ENCODE data around the gene CASTOR1.
A peak's percentile ranks its signal among the peaks of the same experiment; 100 is the strongest.

Gene CASTOR1

GRCh38 chr22:30284172-30284571, 5.1 kb downstream of the CASTOR1 start:
- no peak for DNase-seq

DNA sequence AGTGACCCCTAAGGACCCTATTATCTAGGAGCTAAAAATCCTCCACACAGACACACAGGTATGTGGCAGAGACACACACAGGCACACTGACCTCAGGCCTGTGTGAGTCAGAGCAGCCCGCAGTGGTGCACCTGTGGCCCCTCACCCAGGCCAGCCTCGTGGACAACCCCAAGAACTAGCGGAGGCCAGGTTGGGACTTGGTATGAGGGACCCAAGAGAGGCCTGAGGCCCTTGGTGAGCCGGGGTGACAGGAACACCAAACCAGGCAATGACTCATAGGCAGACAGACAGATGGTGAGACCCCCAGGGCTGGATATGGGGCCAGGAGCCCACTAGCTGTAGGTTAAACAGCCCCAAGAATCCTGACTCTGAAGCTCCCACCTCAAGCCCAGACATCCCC, 6.0 kb downstream of the CASTOR1 start:
- no peak for DNase-seq

DNA sequence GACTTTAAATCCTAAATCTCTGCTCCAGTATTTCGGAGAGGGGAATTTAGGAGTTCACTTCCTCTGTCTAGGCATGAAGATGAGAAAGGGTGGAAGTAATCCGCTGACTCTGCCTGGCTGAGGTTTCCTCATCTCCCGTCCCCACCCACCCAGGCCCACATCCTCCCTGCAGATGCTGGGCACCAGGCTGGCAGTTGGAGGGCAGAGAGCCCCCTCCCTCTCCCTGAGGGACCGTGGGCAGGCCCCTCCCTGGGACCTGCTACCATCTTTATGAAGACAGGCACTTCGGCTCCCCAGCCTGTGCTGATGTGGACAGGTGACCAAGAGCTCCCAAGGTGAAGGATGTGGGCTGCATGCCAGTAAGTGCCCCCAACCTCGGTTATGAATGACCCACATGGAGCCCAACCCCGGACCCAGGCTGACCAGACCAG, 6.7 kb downstream of the CASTOR1 start:
- DNase-seq: no peak

DNA sequence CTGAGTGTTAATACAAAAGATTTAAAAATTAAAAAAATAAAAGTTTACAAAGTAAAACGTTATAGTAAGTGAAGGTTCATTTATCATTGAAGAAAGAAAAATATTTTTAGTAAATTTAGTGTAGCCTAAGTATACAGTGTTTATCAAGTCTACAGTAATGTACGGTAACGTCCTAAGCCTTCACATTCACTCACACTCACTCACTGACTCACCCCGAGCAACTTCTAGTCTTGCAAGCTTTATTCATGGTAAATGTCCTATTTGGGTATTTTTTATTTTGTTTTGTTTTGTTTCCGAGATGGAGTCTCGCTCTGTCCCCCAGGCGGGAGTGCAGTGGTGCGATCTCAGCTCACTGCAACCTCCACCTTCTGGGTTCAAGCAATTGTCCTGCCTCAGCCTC, 8.8 kb downstream of the CASTOR1 start:
- no peak for DNase-seq

- DNase-seq: no peak
Measured at GRCh38 chr22:30279932-30280331, 9.4 kb downstream of the CASTOR1 start.

DNA sequence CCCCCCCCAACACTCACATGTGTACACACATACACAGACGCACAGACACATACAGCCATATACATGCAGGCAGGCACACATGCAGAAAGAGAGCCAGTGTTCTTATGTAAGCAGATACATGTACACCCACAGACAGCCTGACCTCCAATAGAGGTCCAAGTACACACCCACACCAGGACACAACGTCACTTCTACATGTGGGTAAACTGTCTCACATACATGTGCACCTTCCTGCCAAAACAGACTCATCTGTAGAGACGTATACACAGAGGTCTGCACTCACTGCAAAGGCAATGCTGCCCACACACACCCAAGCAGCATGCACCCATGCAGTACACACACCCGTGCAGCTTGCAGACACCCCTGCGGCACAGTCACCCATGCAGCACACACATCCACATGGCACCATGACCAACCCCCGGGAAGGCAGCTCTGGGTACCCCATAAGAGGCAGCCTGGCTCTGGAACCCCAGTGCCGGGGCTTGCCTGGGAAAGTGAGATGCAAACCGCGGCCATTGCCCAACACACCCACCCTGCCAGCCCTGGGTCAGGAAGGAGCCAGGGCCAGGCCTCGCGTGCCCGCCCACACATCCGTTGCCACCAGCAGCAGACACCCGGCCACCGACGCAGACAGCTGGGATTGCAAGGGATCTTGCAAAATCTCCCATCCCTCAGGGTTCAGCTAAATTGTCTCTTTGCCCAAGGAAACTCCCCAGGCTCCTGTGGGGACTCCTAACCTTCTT, 10.1 kb downstream of the CASTOR1 start:
- no peak for DNase-seq

DNA sequence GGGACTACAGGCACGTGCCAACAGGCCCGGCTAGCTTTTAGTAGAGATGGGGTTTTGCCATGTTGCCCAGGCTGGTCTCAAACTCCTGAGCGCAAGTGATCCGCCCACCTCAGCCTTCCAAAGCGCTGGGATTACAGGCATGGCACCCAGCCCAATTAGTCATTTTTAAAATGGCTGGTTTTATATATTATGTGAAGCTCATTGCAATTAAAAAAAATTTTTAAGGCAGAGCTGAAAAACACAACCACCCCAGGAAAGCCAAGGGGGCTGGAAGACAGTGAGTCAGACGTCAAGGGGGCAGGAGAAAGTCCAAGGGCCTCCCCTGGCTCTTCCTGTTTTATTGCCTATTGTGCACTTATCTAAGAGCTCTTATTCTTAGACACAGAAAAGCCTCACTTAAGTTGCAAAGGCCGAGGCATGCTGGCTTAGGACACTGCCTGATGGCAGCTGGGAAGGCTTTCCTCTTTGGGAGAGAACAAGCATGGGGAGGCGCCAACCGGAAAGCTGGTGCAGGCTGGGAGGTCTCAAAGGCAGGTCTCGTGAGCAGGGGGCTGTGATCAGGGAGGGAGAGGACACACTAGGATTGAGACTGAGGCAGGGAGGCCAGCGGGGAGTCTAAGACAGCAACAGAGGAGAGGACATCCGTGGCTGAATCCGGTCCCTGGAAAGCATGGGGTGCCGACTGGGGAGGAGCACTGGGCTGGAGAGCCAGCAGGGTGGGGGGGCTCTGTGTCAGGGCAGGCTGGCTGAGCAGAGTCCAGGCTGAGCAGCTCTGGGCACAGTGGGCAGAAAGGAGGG, 11.6 kb downstream of the CASTOR1 start:
- no peak for DNase-seq

GRCh38 chr22:30276039-30276438, 13.3 kb downstream of the CASTOR1 start:
- no peak for DNase-seq

GRCh38 chr22:30275625-30276024, 13.7 kb downstream of the CASTOR1 start:
- peak; percentile 17 for DNase-seq

DNA sequence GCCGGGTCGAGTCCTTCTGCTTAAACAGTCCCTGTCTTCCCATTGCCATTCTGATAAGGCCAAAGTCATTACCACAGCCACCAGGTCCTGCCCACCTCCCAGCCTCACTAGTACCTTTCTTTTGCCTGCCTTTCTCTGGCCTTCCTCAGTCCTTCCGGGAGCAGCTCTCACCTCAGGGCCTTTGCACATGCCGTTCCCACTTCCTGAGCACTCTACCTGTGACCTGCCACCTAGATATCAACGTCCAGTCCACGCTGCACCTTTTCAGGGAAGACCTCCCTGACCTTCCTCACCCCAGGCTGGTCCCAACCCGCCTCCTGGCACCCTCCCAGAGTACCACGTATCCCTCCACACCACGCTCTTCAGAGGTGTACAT, 14.9 kb downstream of the CASTOR1 start:
- no peak for DNase-seq

DNA sequence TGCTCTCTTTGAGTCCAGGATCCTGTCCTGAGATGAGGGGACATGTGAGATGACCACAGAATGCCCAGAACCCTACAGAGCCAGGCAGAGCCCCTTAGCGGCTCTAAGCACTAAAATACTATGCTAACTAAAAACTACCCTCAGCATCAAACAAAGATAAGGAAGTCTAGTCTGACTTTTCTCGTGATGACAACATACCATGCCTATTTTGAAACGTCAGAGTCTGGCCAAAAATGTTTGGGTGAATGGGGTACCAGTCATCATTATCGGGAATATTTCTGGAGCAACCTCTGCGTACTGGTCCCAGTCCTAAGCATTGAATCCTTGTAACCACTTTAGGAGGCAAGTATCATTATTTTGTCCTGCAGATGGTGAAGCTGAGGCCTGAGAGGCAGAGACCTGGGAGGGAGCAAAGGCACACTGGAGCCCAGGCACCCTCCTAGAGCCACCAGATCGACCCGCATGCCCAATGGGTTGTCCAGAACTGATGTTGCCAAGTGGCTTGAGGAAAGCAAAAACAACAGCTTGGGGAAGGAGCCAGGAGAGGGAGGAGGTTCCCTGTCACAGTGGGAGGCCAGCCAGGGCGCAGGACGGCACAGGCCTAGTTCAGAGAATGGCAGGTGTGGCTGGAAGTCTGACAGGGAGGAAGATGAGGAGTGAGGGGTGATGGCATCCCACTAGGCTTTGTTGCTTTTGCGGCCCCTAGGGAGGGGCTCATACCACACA, 15.4 kb downstream of the CASTOR1 start:
- no peak for DNase-seq

DNA sequence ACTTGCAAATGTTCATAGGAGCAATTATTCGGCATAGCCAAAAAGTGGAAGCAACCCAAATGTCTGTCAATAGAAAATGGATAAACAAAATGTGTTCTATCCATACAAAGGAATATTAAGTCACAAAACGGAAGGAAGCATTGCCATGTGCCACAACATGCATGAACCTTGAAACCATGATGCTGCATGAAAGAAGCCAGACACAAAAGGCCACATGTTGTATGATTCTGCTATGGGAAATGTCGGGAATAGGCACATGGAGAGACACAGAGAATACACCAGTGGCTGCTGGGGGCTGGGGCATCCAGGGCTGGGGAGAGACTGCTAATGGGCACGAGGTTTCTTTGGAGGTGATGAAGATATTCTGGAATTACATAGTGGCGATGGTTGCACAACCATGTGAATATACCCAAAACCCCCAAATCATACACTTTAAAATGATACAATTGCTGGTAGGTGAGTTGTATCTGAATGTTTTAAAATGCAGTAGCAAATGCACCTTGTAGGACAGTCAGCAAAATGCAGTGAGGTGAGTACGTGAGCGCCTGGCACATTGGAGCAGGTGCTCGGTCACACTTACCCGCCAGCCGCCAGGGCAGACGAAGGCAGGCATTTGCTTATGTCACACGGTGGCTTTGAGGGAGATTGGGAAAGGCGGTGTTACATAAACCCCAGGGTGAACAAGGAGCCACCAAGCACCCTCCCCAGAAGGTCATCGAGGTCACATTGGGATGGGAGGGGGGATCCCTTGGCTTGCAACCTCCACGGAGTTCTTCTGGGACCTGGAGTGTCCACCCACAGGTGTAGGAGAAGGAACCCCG, 16.3 kb downstream of the CASTOR1 start:
- DNase-seq: no peak

DNA sequence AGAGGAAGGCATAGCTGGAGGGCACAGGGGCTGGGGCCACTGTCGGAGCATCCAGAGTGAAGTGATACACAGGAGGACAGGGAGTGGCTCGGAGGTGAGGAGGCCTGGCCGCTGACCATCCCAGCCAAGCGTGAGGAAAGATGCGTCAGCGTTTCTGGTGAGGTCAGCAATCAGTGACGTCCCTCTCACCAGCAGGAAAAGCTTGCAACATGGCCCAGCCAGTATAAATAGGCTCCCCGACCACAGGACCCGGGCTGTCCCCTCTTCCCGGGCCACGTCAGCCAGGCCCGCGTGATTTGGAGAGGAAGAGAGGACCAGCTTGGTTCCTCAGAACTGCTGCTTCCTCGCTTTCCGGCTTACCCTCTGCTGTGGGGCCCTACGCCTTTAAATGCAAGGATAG, 18.5 kb downstream of the CASTOR1 start:
- DNase-seq: no peak

DNA sequence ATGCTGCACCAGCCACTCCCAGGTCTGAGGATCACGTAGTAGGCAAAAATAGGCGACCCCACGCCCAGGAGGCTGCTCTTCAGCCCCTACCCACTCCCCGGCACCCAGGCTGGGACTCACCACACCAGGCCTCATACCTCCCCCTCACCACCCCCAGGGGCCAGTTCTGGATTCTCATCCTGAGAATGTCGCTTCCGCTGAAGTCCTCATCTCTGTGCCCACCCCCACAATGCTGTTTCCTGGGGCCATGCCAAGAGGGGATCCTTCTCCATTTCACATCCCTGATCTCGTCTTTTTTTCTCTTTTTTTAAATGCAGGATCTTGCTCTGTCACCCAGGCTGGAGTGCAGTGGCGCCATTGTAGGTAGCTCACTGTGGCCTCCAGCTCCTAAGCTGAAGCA, 21.0 kb downstream of the CASTOR1 start:
- DNase-seq: no peak

DNA sequence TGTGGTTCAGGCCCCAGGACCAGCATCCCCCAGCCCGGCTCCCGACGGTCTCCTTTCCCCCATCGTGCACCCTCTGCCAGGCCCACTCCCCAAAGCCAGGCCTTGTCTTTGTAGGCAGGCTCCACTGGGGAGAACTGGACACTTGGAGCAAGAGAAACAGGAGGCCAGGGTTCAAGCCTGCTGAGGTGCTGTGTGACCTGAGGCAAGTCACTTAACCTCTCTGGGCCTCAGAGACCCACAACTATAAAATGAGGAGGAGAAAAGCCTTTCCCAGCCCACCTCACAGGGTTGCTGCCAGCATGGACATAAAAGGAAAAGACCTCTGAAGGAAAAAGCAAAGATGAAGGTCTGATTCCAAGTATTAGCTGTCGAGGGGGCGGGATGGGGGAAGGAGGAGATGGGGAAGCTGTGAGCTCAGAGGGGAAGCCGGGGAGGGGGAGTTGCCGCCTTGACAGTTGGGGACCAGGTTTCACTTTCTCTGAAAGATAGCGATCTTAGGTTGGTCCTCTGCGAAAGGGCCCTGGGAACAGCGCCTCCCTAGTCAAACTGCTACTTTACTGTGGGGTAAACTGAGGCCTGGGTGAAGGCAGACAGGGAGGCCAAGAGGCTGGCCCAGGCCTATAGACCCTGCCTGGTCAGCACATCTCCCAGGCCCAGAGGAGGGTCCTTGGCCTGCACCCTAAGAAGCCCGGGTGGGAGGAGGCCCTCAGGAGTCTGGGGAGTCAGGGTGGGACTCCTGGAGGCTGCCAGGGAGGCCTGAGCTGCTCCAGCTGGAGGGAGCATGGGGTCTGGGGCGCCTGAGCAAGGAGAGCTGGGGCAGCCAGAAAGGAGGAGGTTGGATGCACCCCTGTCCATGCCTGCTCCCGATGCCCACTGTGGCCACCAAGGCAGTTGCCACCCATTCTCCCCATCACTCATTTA, 21.7 kb downstream of the CASTOR1 start:
- peak; percentile 18 for DNase-seq

DNA sequence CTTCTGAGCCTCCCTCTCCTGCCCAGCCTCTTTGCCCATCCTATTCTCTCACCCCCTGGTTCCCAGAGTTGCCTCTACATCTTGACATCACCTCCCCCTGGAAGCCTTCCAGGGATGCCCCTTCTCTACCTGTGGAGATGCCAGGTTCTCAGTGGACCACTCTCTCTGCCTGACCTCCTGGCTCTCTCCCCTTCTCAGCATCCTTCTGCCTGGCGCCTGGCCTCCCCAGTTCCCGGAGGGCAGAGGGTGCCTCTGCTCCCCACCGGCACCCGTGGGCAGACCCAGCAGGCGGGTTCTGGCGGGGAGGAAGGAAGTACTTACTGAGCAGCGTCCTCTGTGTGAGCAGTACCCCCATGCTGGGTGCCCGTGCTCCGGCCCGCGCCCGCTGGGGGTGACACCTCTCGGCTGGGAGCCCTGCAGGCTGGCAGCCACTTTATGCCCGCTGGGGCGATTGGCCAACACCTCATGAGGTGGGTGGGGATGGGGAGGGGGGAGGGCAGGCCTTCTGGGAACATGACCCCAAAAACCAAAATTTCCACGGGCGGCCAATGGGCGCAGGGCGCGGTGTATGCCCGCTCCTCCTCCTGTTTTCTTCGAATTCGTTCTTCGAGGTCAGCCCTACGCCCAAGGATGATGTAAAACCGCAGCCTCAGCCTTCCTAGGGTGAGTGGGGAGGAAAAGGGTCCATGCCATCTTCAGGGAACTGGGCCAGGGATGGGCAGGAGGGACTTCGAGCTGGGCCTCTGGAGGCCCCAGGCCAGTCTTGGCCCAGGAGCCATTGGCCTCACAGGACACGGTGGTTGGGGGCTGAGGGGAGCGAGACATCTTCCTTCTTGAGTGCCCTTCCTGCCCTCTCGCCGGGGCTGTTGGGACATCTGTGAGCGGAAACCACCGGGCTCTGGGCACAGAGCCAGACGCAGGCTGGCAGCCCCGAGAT, 22.6 kb downstream of the CASTOR1 start, which contains the start of gene OSM:
TSS of gene OSM (minus strand) at position 407 of the 937 bp plus-strand sequence. CDS start at position 355, 52 bp downstream.
- peak; percentile 70 for DNase-seq

DNA sequence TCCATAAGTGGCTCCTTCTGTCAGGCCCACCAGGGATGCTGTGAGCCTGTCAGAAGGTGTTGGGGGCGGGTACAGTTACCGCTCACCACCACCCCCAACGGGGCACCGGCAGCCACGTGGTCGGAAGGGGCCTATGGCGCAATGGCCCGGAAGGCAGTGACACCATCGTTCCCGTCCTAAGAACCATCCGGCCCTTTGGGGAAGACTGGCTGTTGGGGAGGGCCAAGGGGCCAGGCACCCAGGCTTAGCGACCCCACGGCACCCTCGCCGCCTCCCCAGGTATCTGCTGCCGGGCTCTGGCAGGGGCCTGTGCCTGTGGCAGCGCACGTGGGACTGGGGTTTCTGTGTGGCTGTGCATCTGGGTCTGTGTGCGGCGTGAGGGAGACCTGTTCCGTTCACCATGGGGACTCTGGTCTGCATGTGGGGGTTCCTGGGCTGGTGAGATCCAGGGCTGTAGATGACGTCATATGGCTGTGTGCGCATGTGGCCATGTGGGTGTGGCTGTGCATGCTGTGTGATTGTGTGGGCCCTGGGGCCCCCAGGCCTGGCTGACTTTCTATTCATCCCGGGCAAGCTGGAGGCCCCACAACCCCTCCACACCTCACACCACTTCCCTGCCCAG, 23.4 kb downstream of the CASTOR1 start:
- DNase-seq: peak; percentile 84

- no peak for DNase-seq
Measured at GRCh38 chr22:30265131-30265720, 24.1 kb downstream of the CASTOR1 start.

- no peak for DNase-seq
Measured at GRCh38 chr22:30263883-30264282, 25.4 kb downstream of the CASTOR1 start.

Data from stimulated activated naive CD4-positive, alpha-beta T cell treated with Interleukin-2 at 50 U/mL for 16 hours (primary cell).